HepG2 (cell line): ENCODE results near the gene CEP78. TPM values are rescaled to one million over a fixed set of nuclear protein-coding genes. Genes with fewer than 3 reads are reported as not detected.

Experiments used
- ARHGAP35 ChIP-seq: sonication (generic); formaldehyde crosslinking; IDR thresholded peaks from 2 replicates; pipeline ENCODE4 v1.9.0; 2022; ENCODE audit warnings: mild to moderate bottlenecking, inconsistent platforms, moderate library complexity, missing genetic modification reagents, borderline replicate concordance
- EEA1 ChIP-seq: sonication (generic); formaldehyde crosslinking; IDR thresholded peaks from 2 replicates; pipeline ENCODE4 v1.5.1; 2020; ENCODE audit warnings: mild to moderate bottlenecking, missing genetic modification reagents, borderline replicate concordance
- FOXO1 ChIP-seq: sonication (generic); formaldehyde crosslinking; IDR thresholded peaks from 2 replicates; pipeline ENCODE4 v1.4.0; 2020; ENCODE audit warnings: missing genetic modification reagents
- HOMEZ ChIP-seq: IDR thresholded peaks from 2 replicates; pipeline ENCODE4 v1.6.1; 2016; ENCODE audit warnings: low read depth
- MED1 ChIP-seq: sonication (generic); formaldehyde crosslinking; IDR thresholded peaks from 2 replicates; pipeline ENCODE4 v1.4.0; 2020; ENCODE audit warnings: missing genetic modification reagents
- PRDM4 ChIP-seq: sonication (generic); formaldehyde crosslinking; IDR thresholded peaks from 2 replicates; pipeline ENCODE4 v1.9.0; 2021; ENCODE audit warnings: missing genetic modification reagents, borderline replicate concordance
- TFAP4 ChIP-seq: sonication (generic); IDR thresholded peaks from 2 replicates; pipeline ENCODE4 v1.6.1; 2016; ENCODE audit warnings: low read depth, borderline replicate concordance
- THRA ChIP-seq: sonication (generic); formaldehyde crosslinking; IDR thresholded peaks from 2 replicates; pipeline ENCODE4 v1.4.0; 2020; ENCODE audit warnings: missing genetic modification reagents, borderline replicate concordance
- ZBTB21 ChIP-seq: sonication (generic); formaldehyde crosslinking; IDR thresholded peaks from 2 replicates; pipeline ENCODE4 v1.4.0; 2020; ENCODE audit warnings: missing genetic modification reagents
- ZFP36L1 ChIP-seq: sonication (generic); formaldehyde crosslinking; IDR thresholded peaks from 2 replicates; pipeline ENCODE4 v1.8.0; 2022; ENCODE audit warnings: mild to moderate bottlenecking, missing genetic modification reagents, moderate library complexity
- ZHX2 ChIP-seq, 2 experiments: sonication (generic) in 1 of 2; formaldehyde crosslinking in 1 of 2; IDR thresholded peaks; 2 replicates each; pipeline versions ENCODE4 v1.6.1 to v1.9.0; 2014 to 2022; ENCODE audit warnings: antibody characterized with exemption in 1 of 2, borderline replicate concordance in 1 of 2, inconsistent platforms in 1 of 2, low read depth in 1 of 2, missing genetic modification reagents in 1 of 2
- ZNF10 ChIP-seq: sonication (generic); formaldehyde crosslinking; IDR thresholded peaks from 2 replicates; pipeline ENCODE4 v1.4.0; 2020; ENCODE audit warnings: mild to moderate bottlenecking, low read depth, missing genetic modification reagents, borderline replicate concordance
- ZNF451 ChIP-seq: sonication (generic); formaldehyde crosslinking; IDR thresholded peaks from 2 replicates; pipeline ENCODE4 v1.5.0; 2020; ENCODE audit warnings: mild to moderate bottlenecking, missing genetic modification reagents
- ZNF607 ChIP-seq: sonication (generic); formaldehyde crosslinking; IDR thresholded peaks from 2 replicates; pipeline ENCODE4 v1.5.1; 2020; ENCODE audit warnings: missing genetic modification reagents, mild to moderate bottlenecking, borderline replicate concordance
- ZSCAN20 ChIP-seq: sonication (generic); formaldehyde crosslinking; IDR thresholded peaks from 2 replicates; pipeline ENCODE4 v1.4.0; 2020; ENCODE audit warnings: missing genetic modification reagents, mild to moderate bottlenecking, borderline replicate concordance
- polyA plus RNA-seq, 8 experiments: library from polyadenylated mRNA; depleted of rRNA in 3 of 8; stranded (reverse) in 7 of 8; unstranded in 1 of 8; fragments of >200 nt; fragmentation: Illumina TruSeq in 4 of 8; extraction: Trizol in 4 of 8; gene quantifications; 2 replicates each; pipeline versions ENCODE4 v1.2.1 to v1.2.3, GENCODE V29; 2011 to 2016; ENCODE audit warnings: low read depth in 4 of 8, missing spikeins in 1 of 8, mixed read lengths in 1 of 8; ENCODE audit not compliant: insufficient read depth in 1 of 8
- total RNA-seq, 5 experiments: library from RNA; depleted of rRNA; stranded (reverse); fragments of >200 nt; fragmentation: Illumina TruSeq; extraction: Trizol; gene quantifications; 2 replicates each; pipeline ENCODE4 v1.2.3, GENCODE V29; 2016; ENCODE audit warnings: low read depth in 1 of 5

Gene CEP78
- total and polyA plus RNA-seq, 2 of the 13 experiments (the other 11 are each of a cell fraction or from before 2014, with no cell fraction given) = 5.1 to 30.8 TPM

GRCh38 chr9:78296893-78297671 lies 61.2 kb downstream of the CEP78 start, which contains the start of gene PSAT1 (continued):
- peak; percentile 75; the same call in 1 of the 2 replicates for TF ChIP-seq ZHX2 (IDR thresholded peaks at IDR 0.05; ENCODE audit: low read depth)
- TF ChIP-seq ZHX2 (CRISPR knock-in tag; IDR thresholded peaks at IDR 0.05; ENCODE audit: borderline replicate concordance) = peak; percentile 82
- no peak; the same call in 1 of the 2 replicates for TF ChIP-seq ZSCAN20 (CRISPR knock-in tag)
- peak; percentile 49 for TF ChIP-seq THRA (CRISPR knock-in tag)
- no peak for TF ChIP-seq ZFP36L1 (CRISPR knock-in tag)
- TF ChIP-seq FOXO1 (CRISPR knock-in tag) = 0 out of 2 replicates have a peak, but pooled peaks have one; percentile 40
- TF ChIP-seq HOMEZ = peak; percentile 93
- no peak for TF ChIP-seq PRDM4
- TF ChIP-seq EEA1 (CRISPR knock-in tag) = no peak
- TF ChIP-seq MED1 (CRISPR knock-in tag) = peak; percentile 43; the same call in 1 of the 2 replicates
- no peak; the same call in 1 of the 2 replicates for TF ChIP-seq TFAP4
- TF ChIP-seq ZNF451 (CRISPR knock-in tag) = peak; percentile 85
- TF ChIP-seq ZNF607 (CRISPR knock-in tag) = peak; percentile 66
- TF ChIP-seq ZBTB21 (CRISPR knock-in tag) = no peak
- peak; percentile 75; the same call in 1 of the 2 replicates for TF ChIP-seq ARHGAP35 (CRISPR knock-in tag)
- no peak for TF ChIP-seq ZNF10 (CRISPR knock-in tag)
